K562 (cell line): Measurements from ENCODE around the gene ARMC9. TPM values are rescaled to one million over a fixed set of nuclear protein-coding genes. Genes with fewer than 3 reads are reported as not detected.

Source experiments
- ETS2 ChIP-seq: IDR thresholded peaks from 2 replicates; pipeline ENCODE4 v1.6.1; 2016; ENCODE audit warnings: borderline replicate concordance, missing genetic modification characterization, mild to moderate bottlenecking, moderate library complexity, missing compliant biosample characterization; ENCODE audit not compliant: poor library complexity, severe bottlenecking
- HDAC6 ChIP-seq: IDR thresholded peaks from 2 replicates; pipeline ENCODE4 v1.6.1; 2012; ENCODE audit warnings: low read depth, mild to moderate bottlenecking, control low read depth, inconsistent platforms, low read length, moderate library complexity
- PHF20 ChIP-seq: fragments of 450-650 bp; IDR thresholded peaks from 2 replicates; pipeline ENCODE4 v1.6.1; 2018; ENCODE audit not compliant: partially characterized antibody
- ZNF707 ChIP-seq: fragments of 250-450 bp; sonication (Bioruptor Pico); conservative IDR thresholded peaks from 2 replicates; pipeline ENCODE4 v1.8.0; 2022; ENCODE audit warnings: inconsistent platforms, mild to moderate bottlenecking, moderate library complexity
- polyA plus RNA-seq, 8 experiments: library from polyadenylated mRNA; depleted of rRNA in 4 of 8; stranded (reverse) in 5 of 8; unstranded in 3 of 8; fragments of >200 nt; fragmentation: Nextera tagmentation in 2 of 8; fragmentation: Illumina TruSeq in 1 of 8; extraction: Ambion mirVana in 2 of 8; extraction: Trizol in 1 of 8; gene quantifications; 2 replicates each; pipeline versions ENCODE4 v1.2.1 to v1.2.3, GENCODE V29; 2011 to 2014; ENCODE audit warnings: inconsistent platforms in 1 of 8, missing spikeins in 1 of 8
- total RNA-seq, 7 experiments: library from RNA; depleted of rRNA in 6 of 7; stranded (reverse); fragments of >200 nt in 6 of 7; fragmentation: Illumina TruSeq in 2 of 7; extraction: Trizol in 2 of 7; gene quantifications; 2 replicates each; pipeline versions ENCODE4 v1.2.1 to v1.2.3, GENCODE V29; 2011 to 2021; ENCODE audit warnings: low replicate concordance in 1 of 7
- TF ChIP-seq, protein P1 (sequence below): IDR thresholded peaks from 3 replicates; pipeline ENCODE4 v1.6.1; 2011; ENCODE audit warnings: borderline replicate concordance, mild to moderate bottlenecking, moderate library complexity; ENCODE audit not compliant: insufficient read length; ENCODE audit errors: extremely low read depth
- TF ChIP-seq, protein P2 (sequence below): sonication (generic); IDR thresholded peaks from 2 replicates; pipeline ENCODE4 v1.6.1; 2016

Gene ARMC9
- total and polyA plus RNA-seq, 9 of the 15 experiments (the other 6 are each of a cell fraction or from before 2014, with no cell fraction given) = 0.36 to 2.3 (median 1.1) TPM

DNA sequence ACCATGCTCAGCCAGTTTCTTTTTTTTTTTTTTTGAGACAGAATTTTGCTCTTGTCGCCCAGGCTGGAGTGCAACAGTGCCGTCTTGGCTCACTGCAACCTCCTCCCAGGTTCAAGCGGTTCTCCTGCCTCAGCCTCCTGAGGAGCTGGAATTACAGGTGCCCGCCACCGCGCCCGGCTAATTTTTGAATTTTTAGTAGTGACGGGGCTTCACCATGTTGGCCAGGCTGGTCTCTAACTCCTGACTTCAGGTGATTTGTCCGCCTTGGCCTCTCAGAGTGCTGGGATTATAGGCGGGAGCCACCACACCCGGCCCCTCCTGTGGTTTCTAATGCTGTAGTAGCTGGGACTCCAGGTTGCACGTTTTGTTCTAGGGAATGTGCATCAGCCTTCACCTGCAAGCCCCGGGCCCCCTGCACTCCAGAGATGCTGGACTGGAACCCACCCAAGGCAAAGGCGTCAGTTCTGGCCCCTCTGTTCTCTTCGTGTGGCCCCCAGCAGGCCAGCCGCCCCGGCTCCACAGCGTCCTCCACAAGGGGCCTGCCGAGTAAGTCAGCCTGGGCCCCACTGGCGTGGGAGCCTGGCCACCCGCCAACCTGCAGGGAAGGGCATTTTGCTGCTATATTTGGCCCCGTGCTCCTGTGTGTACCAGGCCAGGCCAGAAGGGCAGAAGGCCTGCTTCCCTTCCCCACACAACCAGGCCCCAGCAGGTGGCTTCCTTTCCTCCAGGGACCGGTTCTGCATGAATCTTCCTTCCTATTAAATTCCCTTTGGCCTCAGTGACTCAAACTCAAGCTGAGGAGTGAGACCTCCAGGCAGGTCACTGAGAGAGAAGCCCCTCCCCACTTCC is 171.4 kb downstream of the ARMC9 start (continued):
- TF ChIP-seq, protein P1, sequence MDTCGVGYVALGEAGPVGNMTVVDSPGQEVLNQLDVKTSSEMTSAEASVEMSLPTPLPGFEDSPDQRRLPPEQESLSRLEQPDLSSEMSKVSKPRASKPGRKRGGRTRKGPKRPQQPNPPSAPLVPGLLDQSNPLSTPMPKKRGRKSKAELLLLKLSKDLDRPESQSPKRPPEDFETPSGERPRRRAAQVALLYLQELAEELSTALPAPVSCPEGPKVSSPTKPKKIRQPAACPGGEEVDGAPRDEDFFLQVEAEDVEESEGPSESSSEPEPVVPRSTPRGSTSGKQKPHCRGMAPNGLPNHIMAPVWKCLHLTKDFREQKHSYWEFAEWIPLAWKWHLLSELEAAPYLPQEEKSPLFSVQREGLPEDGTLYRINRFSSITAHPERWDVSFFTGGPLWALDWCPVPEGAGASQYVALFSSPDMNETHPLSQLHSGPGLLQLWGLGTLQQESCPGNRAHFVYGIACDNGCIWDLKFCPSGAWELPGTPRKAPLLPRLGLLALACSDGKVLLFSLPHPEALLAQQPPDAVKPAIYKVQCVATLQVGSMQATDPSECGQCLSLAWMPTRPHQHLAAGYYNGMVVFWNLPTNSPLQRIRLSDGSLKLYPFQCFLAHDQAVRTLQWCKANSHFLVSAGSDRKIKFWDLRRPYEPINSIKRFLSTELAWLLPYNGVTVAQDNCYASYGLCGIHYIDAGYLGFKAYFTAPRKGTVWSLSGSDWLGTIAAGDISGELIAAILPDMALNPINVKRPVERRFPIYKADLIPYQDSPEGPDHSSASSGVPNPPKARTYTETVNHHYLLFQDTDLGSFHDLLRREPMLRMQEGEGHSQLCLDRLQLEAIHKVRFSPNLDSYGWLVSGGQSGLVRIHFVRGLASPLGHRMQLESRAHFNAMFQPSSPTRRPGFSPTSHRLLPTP = no peak
- TF ChIP-seq HDAC6 (no peak), ZNF707 (CRISPR knock-in tag) (no peak), PHF20 (no peak), ETS2 (tag) (no peak)
- TF ChIP-seq, protein P2, sequence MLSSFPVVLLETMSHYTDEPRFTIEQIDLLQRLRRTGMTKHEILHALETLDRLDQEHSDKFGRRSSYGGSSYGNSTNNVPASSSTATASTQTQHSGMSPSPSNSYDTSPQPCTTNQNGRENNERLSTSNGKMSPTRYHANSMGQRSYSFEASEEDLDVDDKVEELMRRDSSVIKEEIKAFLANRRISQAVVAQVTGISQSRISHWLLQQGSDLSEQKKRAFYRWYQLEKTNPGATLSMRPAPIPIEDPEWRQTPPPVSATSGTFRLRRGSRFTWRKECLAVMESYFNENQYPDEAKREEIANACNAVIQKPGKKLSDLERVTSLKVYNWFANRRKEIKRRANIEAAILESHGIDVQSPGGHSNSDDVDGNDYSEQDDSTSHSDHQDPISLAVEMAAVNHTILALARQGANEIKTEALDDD = no peak
- TF ChIP-seq, all 486 proteins: peak for 0
